HG03103 (cell line): Measurements from ENCODE around the gene NLGN4Y.

Experiments used
- ATAC-seq: cut with Tn5 transposase; IDR thresholded peaks from one replicate; pipeline ENCODE4 v1.9.1; 2021; ENCODE audit warnings: low read depth; ENCODE audit not compliant: unreplicated experiment

NLGN4Y gene

GRCh38 chrY:14641853-14642252, 117.5 kb downstream of the NLGN4Y start:
- ATAC-seq, result no peak

GRCh38 chrY:14644157-14644952, 120.0 kb downstream of the NLGN4Y start:
- no peak for ATAC-seq

- no peak for ATAC-seq
These were observed 154.9 kb downstream of the NLGN4Y start for GRCh38 chrY:14679181-14679580.

- no peak for ATAC-seq
These were observed 170.2 kb downstream of the NLGN4Y start for GRCh38 chrY:14694543-14694942.

GRCh38 chrY:14708158-14708557, 183.8 kb downstream of the NLGN4Y start:
- no peak for ATAC-seq

- ATAC-seq, result no peak
These were observed 217.3 kb downstream of the NLGN4Y start for GRCh38 chrY:14741596-14741995.

- ATAC-seq, result no peak
These were observed 224.0 kb downstream of the NLGN4Y start for GRCh38 chrY:14748329-14748728.

- ATAC-seq, result no peak
These were observed 231.2 kb downstream of the NLGN4Y start for GRCh38 chrY:14755571-14755970.

- ATAC-seq, result no peak
These were observed 238.6 kb downstream of the NLGN4Y start for GRCh38 chrY:14762903-14763302.

GRCh38 chrY:14763600-14763999, 239.3 kb downstream of the NLGN4Y start:
- no peak for ATAC-seq

- no peak for ATAC-seq
These were observed 253.9 kb downstream of the NLGN4Y start for GRCh38 chrY:14778208-14778607.

- ATAC-seq, result no peak
These were observed 268.8 kb downstream of the NLGN4Y start for GRCh38 chrY:14793104-14793503.

- no peak for ATAC-seq
These were observed 269.3 kb downstream of the NLGN4Y start for GRCh38 chrY:14793674-14794073.

GRCh38 chrY:14798010-14798409, 273.7 kb downstream of the NLGN4Y start:
- no peak for ATAC-seq

- no peak for ATAC-seq
These were observed 276.8 kb downstream of the NLGN4Y start for GRCh38 chrY:14801096-14801495.

- no peak for ATAC-seq
These were observed 277.8 kb downstream of the NLGN4Y start for GRCh38 chrY:14802125-14802524.

GRCh38 chrY:14804041-14804440, 279.7 kb downstream of the NLGN4Y start:
- no peak for ATAC-seq

- ATAC-seq, result no peak
These were observed 294.1 kb downstream of the NLGN4Y start for GRCh38 chrY:14818452-14818851.

GRCh38 chrY:14822201-14822600, 297.9 kb downstream of the NLGN4Y start:
- no peak for ATAC-seq

- no peak for ATAC-seq
These were observed 298.6 kb downstream of the NLGN4Y start for GRCh38 chrY:14822906-14823305.

GRCh38 chrY:14824583-14824982, 300.3 kb downstream of the NLGN4Y start:
- ATAC-seq, result no peak

- no peak for ATAC-seq
These were observed 301.4 kb downstream of the NLGN4Y start for GRCh38 chrY:14825728-14826127.

GRCh38 chrY:14828531-14828930, 304.2 kb downstream of the NLGN4Y start:
- ATAC-seq, result no peak
